GM18499 (cell line): ENCODE measurements around the gene LRRC37A3.
"Not testable (repeated sequence)": the region's sequence is repeated elsewhere in the genome, so short reads cannot be mapped to it uniquely, and the experiment has no call there.

Experiments used
- ATAC-seq: cut with Tn5 transposase; IDR thresholded peaks from one replicate; pipeline ENCODE4 v1.9.1; 2021; ENCODE audit warnings: moderate number of reproducible peaks; ENCODE audit not compliant: insufficient read depth, unreplicated experiment

LRRC37A3 gene

GRCh38 chr17:64919289-64920025 lies at the start of gene LRRC37A3:
LRRC37A3 (minus strand) TSS chr17:64919478; CDS start chr17:64897257, 22,221 bp downstream.
- ATAC-seq, result peak; percentile 79

- ATAC-seq, result peak; percentile 70
Measured at GRCh38 chr17:64965873-64966287, 46.6 kb upstream of the LRRC37A3 start.

GRCh38 chr17:64965256-64965872 lies 46.1 kb upstream of the LRRC37A3 start:
- ATAC-seq, result not testable (repeated sequence)

GRCh38 chr17:64964796-64965195 lies 45.5 kb upstream of the LRRC37A3 start:
- ATAC-seq, result no peak

- ATAC-seq, result not testable (repeated sequence)
Measured at GRCh38 chr17:64963814-64964213, 44.5 kb upstream of the LRRC37A3 start.

- not testable (repeated sequence) for ATAC-seq
Measured at GRCh38 chr17:64961563-64962378, 42.5 kb upstream of the LRRC37A3 start.

GRCh38 chr17:64951877-64952276 lies 32.6 kb upstream of the LRRC37A3 start:
- no peak for ATAC-seq

- ATAC-seq, result no peak
Measured at GRCh38 chr17:64950871-64951270, 31.6 kb upstream of the LRRC37A3 start.

- no peak for ATAC-seq
Measured at GRCh38 chr17:64947152-64947551, 27.9 kb upstream of the LRRC37A3 start.

GRCh38 chr17:64941761-64942160 lies 22.5 kb upstream of the LRRC37A3 start:
- ATAC-seq, result no peak

GRCh38 chr17:64941045-64941444 lies 21.8 kb upstream of the LRRC37A3 start:
- no peak for ATAC-seq

GRCh38 chr17:64940055-64940454 lies 20.8 kb upstream of the LRRC37A3 start:
- no peak for ATAC-seq

- ATAC-seq, result no peak
Measured at GRCh38 chr17:64938925-64939474, 19.7 kb upstream of the LRRC37A3 start.

- no peak for ATAC-seq
Measured at GRCh38 chr17:64938290-64938689, 19.0 kb upstream of the LRRC37A3 start.

- no peak for ATAC-seq
Measured at GRCh38 chr17:64936117-64936516, 16.8 kb upstream of the LRRC37A3 start.

GRCh38 chr17:64934284-64934778 lies 15.1 kb upstream of the LRRC37A3 start:
- ATAC-seq, result not testable (repeated sequence)

GRCh38 chr17:64932850-64933249 lies 13.6 kb upstream of the LRRC37A3 start:
- ATAC-seq, result not testable (repeated sequence)

- ATAC-seq, result not testable (repeated sequence)
Measured at GRCh38 chr17:64930374-64930773, 11.1 kb upstream of the LRRC37A3 start.

- ATAC-seq, result not testable (repeated sequence)
Measured at GRCh38 chr17:64929419-64930209, 10.3 kb upstream of the LRRC37A3 start.

- not testable (repeated sequence) for ATAC-seq
Measured at GRCh38 chr17:64928701-64929100, 9.4 kb upstream of the LRRC37A3 start.
